Liver (tissue), 9 donors: Measurements from ENCODE around the gene RABL6. TPM values are rescaled to one million over a fixed set of nuclear protein-coding genes. Genes with fewer than 3 reads are reported as not detected.

Source experiments
- DNase-seq: peaks from one replicate; pipeline ENCODE4 v3.0.0-alpha.2; 2017; ENCODE audit warnings: low spot score
- H3K27ac ChIP-seq, 2 donors: one replicate each; pipeline ENCODE4 v1.7.0; 2013; ENCODE audit warnings: inconsistent platforms in 2 of 2, low read length in 2 of 2, control low read depth in 1 of 2, low read depth in 1 of 2, mild to moderate bottlenecking in 1 of 2
- H3K27me3 ChIP-seq, 4 donors: one replicate each; pipeline versions ENCODE4 v1.6.1 to v1.7.0; 2013; ENCODE audit warnings: low read length in 3 of 4, inconsistent platforms in 1 of 4, mild to moderate bottlenecking in 1 of 4, moderate library complexity in 1 of 4; ENCODE audit not compliant: control insufficient read depth in 4 of 4, insufficient read depth in 4 of 4
- H3K36me3 ChIP-seq, 4 donors: one replicate each; pipeline versions ENCODE4 v1.6.1 to v1.7.0; 2013; ENCODE audit warnings: low read length in 3 of 4, mild to moderate bottlenecking in 3 of 4, low read depth in 1 of 4, moderate library complexity in 1 of 4; ENCODE audit not compliant: control insufficient read depth in 4 of 4, insufficient read depth in 3 of 4
- H3K4me1 ChIP-seq, 4 donors: one replicate each; pipeline versions ENCODE4 v1.6.1 to v1.7.0; 2013; ENCODE audit warnings: low read length in 3 of 4, mild to moderate bottlenecking in 3 of 4, moderate library complexity in 1 of 4; ENCODE audit not compliant: control insufficient read depth in 4 of 4, insufficient read depth in 4 of 4
- H3K4me3 ChIP-seq, 3 donors: one replicate each; pipeline versions ENCODE4 v1.6.1 to v1.7.0; 2013; ENCODE audit warnings: low read length in 3 of 3, control low read depth in 1 of 3, low read depth in 1 of 3, mild to moderate bottlenecking in 1 of 3
- H3K9ac ChIP-seq, 2 donors: one replicate each; pipeline ENCODE4 v1.7.0; 2013; ENCODE audit warnings: low read length in 2 of 2, mild to moderate bottlenecking in 2 of 2, moderate library complexity in 2 of 2, control low read depth in 1 of 2, low read depth in 1 of 2
- H3K9me3 ChIP-seq, 4 donors: one replicate each; pipeline versions ENCODE4 v1.6.1 to v1.7.0; 2013; ENCODE audit warnings: low read length in 3 of 4; ENCODE audit not compliant: control insufficient read depth in 4 of 4
- EGR1 ChIP-seq, 2 donors: IDR thresholded peaks; 2 replicates each; pipeline ENCODE4 v1.6.1; 2016 to 2018; ENCODE audit warnings: antibody characterized with exemption in 2 of 2, low read depth in 2 of 2
- FOXA1 ChIP-seq: IDR thresholded peaks from 2 replicates; pipeline ENCODE4 v1.6.1; 2016; ENCODE audit warnings: antibody characterized with exemption
- FOXA2 ChIP-seq: IDR thresholded peaks from 2 replicates; pipeline ENCODE4 v1.6.1; 2016; ENCODE audit warnings: antibody characterized with exemption
- GABPA ChIP-seq, 2 donors: IDR thresholded peaks in 1 of 2; conservative IDR thresholded peaks in 1 of 2; 2 replicates each; pipeline ENCODE4 v1.6.1; 2016; ENCODE audit warnings: antibody characterized with exemption in 2 of 2, mild to moderate bottlenecking in 1 of 2, moderate library complexity in 1 of 2
- HNF4A ChIP-seq, 2 donors: conservative IDR thresholded peaks; 2 replicates each; pipeline ENCODE4 v1.6.1; 2016; ENCODE audit warnings: antibody characterized with exemption in 2 of 2, mild to moderate bottlenecking in 2 of 2
- HNF4G ChIP-seq: IDR thresholded peaks from 2 replicates; pipeline ENCODE4 v1.6.1; 2016; ENCODE audit warnings: antibody characterized with exemption
- JUND ChIP-seq, 2 donors: IDR thresholded peaks; 2 replicates each; pipeline ENCODE4 v1.6.1; 2016; ENCODE audit warnings: antibody characterized with exemption in 2 of 2
- NR2F2 ChIP-seq: IDR thresholded peaks from 2 replicates; pipeline ENCODE4 v1.6.1; 2016; ENCODE audit warnings: antibody characterized with exemption
- RAD21 ChIP-seq, 2 donors: IDR thresholded peaks; 2 replicates each; pipeline ENCODE4 v1.6.1; 2016; ENCODE audit warnings: antibody characterized with exemption in 2 of 2, mild to moderate bottlenecking in 2 of 2
- RXRA ChIP-seq, 2 donors: IDR thresholded peaks; 2 replicates each; pipeline ENCODE4 v1.6.1; 2017 to 2018; ENCODE audit warnings: antibody characterized with exemption in 2 of 2, mild to moderate bottlenecking in 1 of 2
- SP1 ChIP-seq: IDR thresholded peaks from 2 replicates; pipeline ENCODE4 v1.6.1; 2018; ENCODE audit warnings: antibody characterized with exemption, mild to moderate bottlenecking
- TAF1 ChIP-seq: conservative IDR thresholded peaks from 2 replicates; pipeline ENCODE4 v1.6.1; 2016; ENCODE audit warnings: antibody characterized with exemption, mild to moderate bottlenecking
- YY1 ChIP-seq: IDR thresholded peaks from 2 replicates; pipeline ENCODE4 v1.6.1; 2016; ENCODE audit warnings: antibody characterized with exemption, mild to moderate bottlenecking
- WGBS: extraction: QIAGEN DNeasy Blood & Tissue Kit; methylation state at CpG from one replicate; pipeline ENCODE4 v1.1.7; 2013; 5-methylcytosine and 5-hydroxymethylcytosine counted together
- polyA plus RNA-seq, 2 donors: library from polyadenylated mRNA; stranded (reverse) in 1 of 2; unstranded in 1 of 2; fragments of 200-250 nt in 1 of 2; fragments of >200 nt in 1 of 2; fragmentation: Nextera tagmentation in 1 of 2; extraction: Ambion mirVana in 1 of 2; gene quantifications; one replicate each; pipeline versions ENCODE4 v1.2.1 to v1.2.3, GENCODE V29; 2013 to 2015
- total RNA-seq, 2 donors: library from RNA; depleted of rRNA; stranded (reverse); fragments of >200 nt; gene quantifications; one replicate each; pipeline ENCODE4 v1.2.3, GENCODE V29; 2014
- TF ChIP-seq, protein P1 (sequence below): IDR thresholded peaks from 2 replicates; pipeline ENCODE4 v1.6.1; 2016; ENCODE audit warnings: antibody characterized with exemption
- TF ChIP-seq, protein P2 (sequence below): IDR thresholded peaks from 2 replicates; pipeline ENCODE4 v1.6.1; 2016; ENCODE audit warnings: antibody characterized with exemption
- TF ChIP-seq, protein P3 (sequence below): IDR thresholded peaks from 2 replicates; pipeline ENCODE4 v1.6.1; 2016; ENCODE audit warnings: antibody characterized with exemption, mild to moderate bottlenecking
- TF ChIP-seq, protein P4 (sequence below): IDR thresholded peaks from 2 replicates; pipeline ENCODE4 v1.6.1; 2016; ENCODE audit warnings: antibody characterized with exemption
- donor health status: healthy.
- donor health status: healthy.
- donor health status: healthy.
- donor health status: healthy.
- donor health status: healthy.

Gene RABL6
- total and polyA plus RNA-seq, 4 donors: 3.6 to 32.6 (median 10.7) TPM

DNA sequence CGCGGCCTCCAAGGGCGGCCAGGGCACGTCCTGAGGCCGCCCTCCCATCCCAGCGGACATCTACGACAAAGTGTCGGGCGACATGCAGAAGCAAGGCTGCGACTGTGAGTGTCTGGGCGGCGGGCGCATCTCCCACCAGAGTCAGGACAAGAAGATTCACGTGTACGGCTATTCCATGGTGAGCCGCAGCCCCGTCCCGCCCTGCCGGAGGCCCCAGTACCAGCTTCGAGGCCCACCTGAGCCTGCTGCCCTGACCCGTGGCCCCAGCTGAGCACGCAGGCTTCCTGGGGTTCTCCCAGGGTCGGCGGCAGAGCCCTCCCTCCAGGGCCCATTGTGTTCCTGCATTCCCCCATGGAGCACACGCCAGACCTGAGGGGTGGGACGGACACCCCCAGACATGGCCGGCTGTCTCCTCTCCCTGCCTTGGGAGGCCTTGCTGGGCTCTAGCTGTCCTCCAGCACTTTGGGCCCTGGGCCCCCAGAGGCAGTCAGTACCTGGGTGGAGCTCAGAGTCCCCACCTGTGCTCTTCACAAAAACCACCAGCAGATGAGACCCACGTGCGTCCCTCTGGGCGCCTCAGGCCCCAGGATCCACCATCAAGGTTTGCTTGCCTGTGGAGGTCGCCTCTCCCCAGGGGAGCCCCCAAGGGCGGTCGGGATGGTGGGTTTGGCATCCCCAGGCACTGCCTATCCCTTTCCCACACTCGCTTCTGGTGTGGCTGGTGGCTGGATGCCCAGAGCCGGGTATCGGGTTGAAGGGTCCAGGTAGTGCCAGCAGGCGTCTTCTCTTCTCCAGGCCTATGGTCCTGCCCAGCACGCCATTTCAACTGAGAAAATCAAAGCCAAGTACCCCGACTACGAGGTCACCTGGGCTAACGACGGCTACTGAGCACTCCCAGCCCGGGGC, 42.5 kb downstream of the RABL6 start:
- H3K9me3 ChIP-seq: peaks cover 0 to 3% (median 0%) of the 10 kb centered on the region in 4 donors
- TF ChIP-seq FOXA1: no peak
- TF ChIP-seq RXRA (IDR thresholded peaks at IDR 0.05): no peak
- no peak for TF ChIP-seq GABPA (IDR thresholded peaks at IDR 0.05 in 1 of 2, conservative IDR thresholded peaks at IDR 0.05 in 1 of 2)
- no peak for TF ChIP-seq YY1
- TF ChIP-seq, protein P1, sequence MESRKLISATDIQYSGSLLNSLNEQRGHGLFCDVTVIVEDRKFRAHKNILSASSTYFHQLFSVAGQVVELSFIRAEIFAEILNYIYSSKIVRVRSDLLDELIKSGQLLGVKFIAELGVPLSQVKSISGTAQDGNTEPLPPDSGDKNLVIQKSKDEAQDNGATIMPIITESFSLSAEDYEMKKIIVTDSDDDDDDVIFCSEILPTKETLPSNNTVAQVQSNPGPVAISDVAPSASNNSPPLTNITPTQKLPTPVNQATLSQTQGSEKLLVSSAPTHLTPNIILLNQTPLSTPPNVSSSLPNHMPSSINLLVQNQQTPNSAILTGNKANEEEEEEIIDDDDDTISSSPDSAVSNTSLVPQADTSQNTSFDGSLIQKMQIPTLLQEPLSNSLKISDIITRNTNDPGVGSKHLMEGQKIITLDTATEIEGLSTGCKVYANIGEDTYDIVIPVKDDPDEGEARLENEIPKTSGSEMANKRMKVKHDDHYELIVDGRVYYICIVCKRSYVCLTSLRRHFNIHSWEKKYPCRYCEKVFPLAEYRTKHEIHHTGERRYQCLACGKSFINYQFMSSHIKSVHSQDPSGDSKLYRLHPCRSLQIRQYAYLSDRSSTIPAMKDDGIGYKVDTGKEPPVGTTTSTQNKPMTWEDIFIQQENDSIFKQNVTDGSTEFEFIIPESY: no peak
- TF ChIP-seq TAF1: no peak
- TF ChIP-seq, protein P2, sequence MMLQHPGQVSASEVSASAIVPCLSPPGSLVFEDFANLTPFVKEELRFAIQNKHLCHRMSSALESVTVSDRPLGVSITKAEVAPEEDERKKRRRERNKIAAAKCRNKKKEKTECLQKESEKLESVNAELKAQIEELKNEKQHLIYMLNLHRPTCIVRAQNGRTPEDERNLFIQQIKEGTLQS: no peak
- no peak for TF ChIP-seq RAD21 (IDR thresholded peaks at IDR 0.05)
- TF ChIP-seq JUND (IDR thresholded peaks at IDR 0.05): no peak
- no peak for TF ChIP-seq HNF4A (conservative IDR thresholded peaks at IDR 0.05)
- 50% methylated on average over 43 of the region's 43 CpGs for WGBS
- H3K36me3 ChIP-seq: peaks cover 0 to 4% (median 0%) of the 10 kb centered on the region in 4 donors
- peak overlapping the region; percentile 4 to 23 for H3K9ac ChIP-seq
- H3K4me1 ChIP-seq: peaks cover 18 to 50% (median 39%) of the 10 kb centered on the region in 4 donors
- no peaks in the 10 kb centered on the region for H3K27me3 ChIP-seq
- H3K4me3 ChIP-seq: peak overlapping the region in 2 of 3 donors; percentile 65 to 92
- peak overlapping the region; percentile 83 to 91 for H3K27ac ChIP-seq
- DNase-seq: no peak

DNA sequence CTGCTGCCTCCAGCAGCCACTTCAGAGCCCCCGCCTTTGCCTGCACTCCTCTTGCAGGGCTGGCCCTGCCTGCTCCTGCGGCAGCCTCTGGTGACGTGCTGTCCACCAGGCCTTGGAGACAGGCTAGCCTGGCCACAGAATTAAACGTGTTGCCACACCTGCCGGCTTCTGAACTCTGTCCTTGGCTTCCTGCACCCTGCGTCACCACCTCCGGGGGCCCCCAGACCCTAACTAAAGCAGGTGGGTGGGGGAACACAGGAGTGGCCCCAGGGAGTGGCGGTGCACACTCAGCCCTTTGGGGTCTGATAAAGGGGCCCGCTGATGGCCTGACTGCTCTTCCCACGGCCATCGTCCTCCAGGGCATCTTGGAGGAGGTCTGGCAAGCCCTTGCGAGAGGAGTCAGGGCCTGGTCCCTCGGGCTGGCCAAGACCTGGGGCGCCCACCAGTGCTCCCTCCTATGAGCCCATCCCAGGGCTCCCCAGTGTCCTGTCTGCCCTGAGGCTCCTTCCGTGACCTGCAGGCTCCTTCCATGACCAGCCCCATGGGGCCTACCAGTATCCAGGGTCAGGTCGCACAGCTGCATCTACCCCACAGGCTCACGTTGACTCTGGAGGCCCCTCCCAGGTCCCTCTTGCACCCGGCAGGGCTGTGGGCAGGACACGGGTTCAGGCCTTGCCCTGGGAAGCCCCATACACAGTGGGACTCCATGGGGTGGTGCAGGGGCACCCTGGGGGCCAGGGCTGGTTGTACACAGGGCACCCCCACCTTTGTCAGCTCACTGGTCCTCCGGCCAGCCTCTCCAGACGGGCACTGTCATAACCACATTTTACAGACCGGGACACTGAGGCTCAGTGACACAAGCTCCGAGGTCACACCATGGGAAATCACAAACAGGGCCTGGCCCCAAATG, 43.4 kb downstream of the RABL6 start:
- Histone ChIP-seq H3K9me3 (peaks cover 0 to 3% (median 0%) of the 10 kb centered on the region in 4 donors), H3K4me1 (peaks cover 18 to 56% (median 38%) of the 10 kb centered on the region in 4 donors), H3K27me3 (no peaks in the 10 kb centered on the region), H3K27ac (peak overlapping the region; percentile 77 to 83), H3K4me3 (no peak overlapping the region), H3K9ac (peak overlapping the region; percentile 9 to 21), H3K36me3 (peaks cover 0 to 4% (median 0%) of the 10 kb centered on the region in 4 donors)
- WGBS: 73% methylated on average over 23 of the region's 23 CpGs
- no peak for DNase-seq
- TF ChIP-seq RXRA (IDR thresholded peaks at IDR 0.05) (no peak), FOXA2 (no peak), HNF4A (conservative IDR thresholded peaks at IDR 0.05) (no peak), HNF4G (no peak), FOXA1 (no peak), EGR1 (IDR thresholded peaks at IDR 0.05; ENCODE audit: low read depth in 2 of 2) (no peak), SP1 (no peak), RAD21 (IDR thresholded peaks at IDR 0.05) (no peak), GABPA (IDR thresholded peaks at IDR 0.05 in 1 of 2, conservative IDR thresholded peaks at IDR 0.05 in 1 of 2) (no peak), NR2F2 (no peak), TAF1 (no peak), JUND (IDR thresholded peaks at IDR 0.05) (no peak), YY1 (no peak)
- TF ChIP-seq, protein P3, sequence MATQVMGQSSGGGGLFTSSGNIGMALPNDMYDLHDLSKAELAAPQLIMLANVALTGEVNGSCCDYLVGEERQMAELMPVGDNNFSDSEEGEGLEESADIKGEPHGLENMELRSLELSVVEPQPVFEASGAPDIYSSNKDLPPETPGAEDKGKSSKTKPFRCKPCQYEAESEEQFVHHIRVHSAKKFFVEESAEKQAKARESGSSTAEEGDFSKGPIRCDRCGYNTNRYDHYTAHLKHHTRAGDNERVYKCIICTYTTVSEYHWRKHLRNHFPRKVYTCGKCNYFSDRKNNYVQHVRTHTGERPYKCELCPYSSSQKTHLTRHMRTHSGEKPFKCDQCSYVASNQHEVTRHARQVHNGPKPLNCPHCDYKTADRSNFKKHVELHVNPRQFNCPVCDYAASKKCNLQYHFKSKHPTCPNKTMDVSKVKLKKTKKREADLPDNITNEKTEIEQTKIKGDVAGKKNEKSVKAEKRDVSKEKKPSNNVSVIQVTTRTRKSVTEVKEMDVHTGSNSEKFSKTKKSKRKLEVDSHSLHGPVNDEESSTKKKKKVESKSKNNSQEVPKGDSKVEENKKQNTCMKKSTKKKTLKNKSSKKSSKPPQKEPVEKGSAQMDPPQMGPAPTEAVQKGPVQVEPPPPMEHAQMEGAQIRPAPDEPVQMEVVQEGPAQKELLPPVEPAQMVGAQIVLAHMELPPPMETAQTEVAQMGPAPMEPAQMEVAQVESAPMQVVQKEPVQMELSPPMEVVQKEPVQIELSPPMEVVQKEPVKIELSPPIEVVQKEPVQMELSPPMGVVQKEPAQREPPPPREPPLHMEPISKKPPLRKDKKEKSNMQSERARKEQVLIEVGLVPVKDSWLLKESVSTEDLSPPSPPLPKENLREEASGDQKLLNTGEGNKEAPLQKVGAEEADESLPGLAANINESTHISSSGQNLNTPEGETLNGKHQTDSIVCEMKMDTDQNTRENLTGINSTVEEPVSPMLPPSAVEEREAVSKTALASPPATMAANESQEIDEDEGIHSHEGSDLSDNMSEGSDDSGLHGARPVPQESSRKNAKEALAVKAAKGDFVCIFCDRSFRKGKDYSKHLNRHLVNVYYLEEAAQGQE: no peak
- TF ChIP-seq, protein P2: no peak
- TF ChIP-seq, protein P1: no peak
- TF ChIP-seq, protein P4, sequence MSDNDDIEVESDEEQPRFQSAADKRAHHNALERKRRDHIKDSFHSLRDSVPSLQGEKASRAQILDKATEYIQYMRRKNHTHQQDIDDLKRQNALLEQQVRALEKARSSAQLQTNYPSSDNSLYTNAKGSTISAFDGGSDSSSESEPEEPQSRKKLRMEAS: no peak
